Colonic mucosa (tissue), 4 donors: Measurements from ENCODE around the gene KISS1R. TPM values are rescaled to one million over a fixed set of nuclear protein-coding genes. Genes with fewer than 3 reads are reported as not detected.

Experiments used
- DNase-seq: peaks from one replicate; pipeline ENCODE4 v3.0.0-alpha.2; 2020
- H3K27ac ChIP-seq: fragments of 200-600 bp; one replicate; pipeline ENCODE4 v1.8.0; 2021
- H3K27me3 ChIP-seq: fragments of 200-600 bp; one replicate; pipeline ENCODE4 v1.8.0; 2021
- H3K36me3 ChIP-seq: fragments of 200-600 bp; one replicate; pipeline ENCODE4 v1.8.0; 2021
- H3K4me1 ChIP-seq: fragments of 200-600 bp; one replicate; pipeline ENCODE4 v1.8.0; 2021; ENCODE audit warnings: mild to moderate bottlenecking
- H3K4me3 ChIP-seq: fragments of 200-600 bp; one replicate; pipeline ENCODE4 v1.8.0; 2021
- H3K9ac ChIP-seq, 2 donors: one replicate each; pipeline ENCODE4 v1.7.0; 2013; ENCODE audit warnings: control low read depth in 2 of 2, low read depth in 2 of 2, low read length in 2 of 2
- H3K9me3 ChIP-seq: fragments of 200-600 bp; one replicate; pipeline ENCODE4 v1.8.0; 2021
- CTCF ChIP-seq: fragments of 200-600 bp; IDR thresholded peaks from one replicate; pipeline ENCODE4 v1.8.0; 2022; ENCODE audit warnings: antibody characterized with exemption, mild to moderate bottlenecking
- intact Hi-C: fragments of 100-400 bp; cut with DNase I; formaldehyde crosslinking; loops from one replicate; pipeline ENCODE4 v1.14.1; 2022
- total RNA-seq, 2 donors: library from RNA; stranded (reverse); fragmentation: NEBNext Ultra II Directional in 1 of 2; extraction: Animal tissue kit (Norgen Biotek cat#: 25700) in 1 of 2; gene quantifications; one replicate each; pipeline ENCODE4 v1.2.1, GENCODE V29; 2021
- donor health status: healthy.
- donor health status: DM: no; HTN: no; CAD: no.
- donor health status: DM: no; HTN: no; CAD: no.

The KISS1R gene
- total RNA-seq, 2 donors from 2014 or later: 0.21 TPM; not detected in 1

GRCh38 chr19:870314-870713, 46.8 kb upstream of the KISS1R start:
- Histone ChIP-seq H3K27me3 (no peaks in the 10 kb centered on the region), H3K4me3 (no peak overlapping the region), H3K9me3 (no peaks in the 10 kb centered on the region), H3K27ac (peak overlapping the region; percentile 63), H3K9ac (no peak overlapping the region), H3K4me1 (peaks cover 5% of the 10 kb centered on the region), H3K36me3 (no peaks in the 10 kb centered on the region)
- intact Hi-C loops: no loop called here
- DNase-seq: no peak
- no peak for TF ChIP-seq CTCF

- no peaks in the 10 kb centered on the region for H3K36me3 ChIP-seq
- TF ChIP-seq CTCF: no peak
- no peak overlapping the region for H3K9ac ChIP-seq
- no peak overlapping the region for H3K4me3 ChIP-seq
- peaks cover 5% of the 10 kb centered on the region for H3K4me1 ChIP-seq
- no peak overlapping the region for H3K27ac ChIP-seq
- no peaks in the 10 kb centered on the region for H3K9me3 ChIP-seq
- no peaks in the 10 kb centered on the region for H3K27me3 ChIP-seq
- no peak for DNase-seq
- intact Hi-C loops: no loop called here
Measured at GRCh38 chr19:870963-871401, 46.2 kb upstream of the KISS1R start.

- Histone ChIP-seq H3K4me3 (peak overlapping the region; percentile 22), H3K4me1 (peaks cover 5% of the 10 kb centered on the region), H3K27ac (peak overlapping the region; percentile 73), H3K27me3 (no peaks in the 10 kb centered on the region), H3K36me3 (no peaks in the 10 kb centered on the region), H3K9me3 (no peaks in the 10 kb centered on the region), H3K9ac (peak overlapping the region in 1 of 2 donors; percentile 66)
- no peak for DNase-seq
- no peak for TF ChIP-seq CTCF
- intact Hi-C loops: no loop called here
Measured at GRCh38 chr19:871446-872265, 45.5 kb upstream of the KISS1R start.

- Histone ChIP-seq H3K4me1 (peaks cover 5% of the 10 kb centered on the region), H3K4me3 (peak overlapping the region; percentile 22), H3K27me3 (no peaks in the 10 kb centered on the region), H3K9me3 (no peaks in the 10 kb centered on the region), H3K9ac (peak overlapping the region in 1 of 2 donors; percentile 66), H3K36me3 (no peaks in the 10 kb centered on the region), H3K27ac (peak overlapping the region; percentile 73)
- intact Hi-C loops: no loop called here
- peak; percentile 92 for DNase-seq
- TF ChIP-seq CTCF: no peak
Measured at GRCh38 chr19:872266-872951, 44.7 kb upstream of the KISS1R start.

GRCh38 chr19:873084-873483, 44.0 kb upstream of the KISS1R start:
- H3K9ac ChIP-seq: no peak overlapping the region
- intact Hi-C loops: no loop called here
- H3K27me3 ChIP-seq: no peaks in the 10 kb centered on the region
- no peak for TF ChIP-seq CTCF
- DNase-seq: peak; percentile 74
- no peak overlapping the region for H3K4me3 ChIP-seq
- H3K27ac ChIP-seq: no peak overlapping the region
- no peaks in the 10 kb centered on the region for H3K36me3 ChIP-seq
- peaks cover 5% of the 10 kb centered on the region for H3K4me1 ChIP-seq
- H3K9me3 ChIP-seq: no peaks in the 10 kb centered on the region
